Activated T-helper 17 cell treated with anti-CD3 and anti-CD28 coated beads, Interleukin-2, amount 50 U/mL, for 72 hours (primary cell): Measurements from ENCODE around the gene EFCAB6. TPM values are rescaled to one million over a fixed set of nuclear protein-coding genes. Genes with fewer than 3 reads are reported as not detected.

Experiments
- ATAC-seq: fragments of 150-1000 bp; cut with Tn5 transposase; replicated peaks from 2 replicates; pipeline ENCODE4 v1.10.0; 2021; ENCODE audit warnings: mild to moderate bottlenecking, moderate library complexity
- H3K27ac Mint-ChIP-seq: one replicate; pipeline ENCODE4 v1.8.0; 2022; ENCODE audit warnings: mixed read lengths
- H3K27me3 Mint-ChIP-seq: one replicate; pipeline ENCODE4 v1.8.0; 2022; ENCODE audit warnings: mixed read lengths
- H3K36me3 Mint-ChIP-seq: one replicate; pipeline ENCODE4 v1.8.0; 2022; ENCODE audit warnings: low read depth, mild to moderate bottlenecking, mixed read lengths
- H3K4me1 Mint-ChIP-seq: one replicate; pipeline ENCODE4 v1.8.0; 2022; ENCODE audit warnings: mixed read lengths
- H3K4me3 Mint-ChIP-seq: one replicate; pipeline ENCODE4 v1.8.0; 2022; ENCODE audit warnings: mild to moderate bottlenecking, mixed read lengths
- H3K9me3 Mint-ChIP-seq: one replicate; pipeline ENCODE4 v1.8.0; 2022; ENCODE audit warnings: mixed read lengths
- total RNA-seq, 2 donors: library from RNA; stranded (reverse); gene quantifications; one replicate each; pipeline ENCODE4 v1.2.3, GENCODE V29; 2022

The EFCAB6 gene
- total RNA-seq, 2 donors from 2014 or later, result 0.09 TPM; not detected in 1

DNA sequence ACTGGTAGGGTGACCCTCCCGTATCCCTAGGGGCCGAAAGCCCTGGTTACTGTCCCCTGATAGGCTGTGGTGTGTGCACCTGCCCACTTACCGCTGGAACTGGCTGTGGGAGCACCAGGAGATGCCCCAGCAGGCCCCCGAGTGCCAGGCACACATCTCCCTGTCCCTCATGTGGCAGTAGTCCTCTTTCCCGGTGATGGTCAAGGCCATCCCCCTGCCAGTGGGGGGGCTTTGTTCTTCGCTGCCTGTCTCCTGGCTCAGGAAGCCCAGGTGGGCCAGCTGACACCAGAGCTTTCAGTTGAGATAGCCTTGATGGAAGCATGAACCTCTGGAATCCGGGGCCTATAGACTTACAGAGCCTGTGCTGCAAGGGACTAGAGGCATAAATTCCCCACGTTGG lies 299.8 kb downstream of the EFCAB6 start:
- no peaks in the 10 kb centered on the region for H3K27me3 Mint-ChIP-seq
- H3K27ac Mint-ChIP-seq, result no peak overlapping the region
- H3K4me1 Mint-ChIP-seq, result no peaks in the 10 kb centered on the region
- ATAC-seq, result no peak
- no peaks in the 10 kb centered on the region for H3K36me3 Mint-ChIP-seq
- no peaks in the 10 kb centered on the region for H3K9me3 Mint-ChIP-seq
- H3K4me3 Mint-ChIP-seq, result no peak overlapping the region

DNA sequence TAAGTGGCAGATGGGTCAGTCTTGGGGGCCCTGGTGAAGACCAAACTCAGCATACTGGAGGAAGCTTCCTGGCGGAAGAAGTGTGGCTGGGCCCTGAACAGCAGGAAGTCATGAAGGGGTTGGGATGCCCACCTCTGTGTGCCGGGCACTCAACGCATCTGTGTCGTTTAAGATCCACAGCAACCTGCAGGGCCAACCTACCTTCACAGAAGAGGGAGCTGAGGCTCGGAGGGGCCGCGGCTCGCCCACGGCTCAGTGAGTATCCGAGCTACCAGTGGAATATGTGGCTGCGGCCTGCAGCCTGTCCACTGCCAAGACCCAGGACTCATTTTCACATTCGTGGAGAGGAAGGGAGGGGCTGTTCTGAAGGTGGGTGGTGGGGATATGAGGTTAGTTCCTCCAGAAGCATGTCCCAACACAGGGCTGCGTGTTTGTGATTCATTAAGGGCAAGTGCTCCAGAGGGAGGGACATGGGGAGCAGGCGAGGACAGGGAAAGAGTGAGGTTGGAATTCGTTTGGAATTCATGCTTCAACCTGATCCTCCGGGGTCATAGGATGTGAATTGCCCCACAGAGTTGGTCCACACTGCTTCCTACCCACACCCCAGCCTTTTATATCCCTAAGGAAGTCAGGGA lies 300.7 kb downstream of the EFCAB6 start:
- Mint-ChIP-seq H3K9me3 (no peaks in the 10 kb centered on the region), H3K27me3 (no peaks in the 10 kb centered on the region), H3K4me1 (no peaks in the 10 kb centered on the region)

DNA sequence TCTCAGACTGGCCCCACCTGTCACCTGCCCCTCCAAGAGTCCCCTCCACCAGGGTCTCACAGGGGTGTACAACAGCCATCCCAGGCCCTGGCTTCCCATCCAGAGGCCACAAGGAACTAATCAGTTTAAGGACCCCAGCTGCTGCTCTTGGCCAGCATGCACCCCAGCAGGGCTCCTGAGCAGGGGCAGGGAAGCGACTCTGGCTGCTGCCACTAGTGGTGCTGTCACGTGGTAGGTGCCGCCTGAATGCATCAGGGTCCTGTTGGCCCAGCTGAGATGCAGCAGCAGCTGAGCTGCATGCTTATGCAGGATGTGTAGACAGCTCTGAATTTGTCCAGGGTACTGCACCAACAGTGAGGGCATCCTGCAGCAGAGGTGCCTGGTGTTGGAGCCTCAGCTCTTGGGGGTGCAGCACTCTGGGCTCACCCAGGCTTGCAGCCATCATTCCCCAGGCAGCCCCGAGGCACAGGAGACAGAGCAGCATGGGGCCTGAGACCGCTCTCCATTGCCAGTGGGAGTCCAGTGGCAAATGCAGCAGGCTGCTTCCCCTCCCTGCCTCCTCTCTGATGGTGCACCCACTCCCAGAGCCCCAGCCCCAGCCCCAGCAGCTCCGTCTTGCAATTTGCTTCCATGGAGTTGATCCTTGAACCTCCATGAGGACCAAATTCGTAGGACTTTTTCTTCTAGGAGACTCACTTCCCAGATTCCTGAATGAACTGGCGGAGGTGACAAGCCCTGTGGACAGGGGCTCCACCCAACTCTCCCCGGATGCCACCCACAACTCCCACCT lies 301.6 kb downstream of the EFCAB6 start:
- no peak overlapping the region for H3K4me3 Mint-ChIP-seq
- no peaks in the 10 kb centered on the region for H3K27me3 Mint-ChIP-seq
- no peak for ATAC-seq
- no peak overlapping the region for H3K27ac Mint-ChIP-seq
- no peaks in the 10 kb centered on the region for H3K36me3 Mint-ChIP-seq
- no peaks in the 10 kb centered on the region for H3K4me1 Mint-ChIP-seq
- no peaks in the 10 kb centered on the region for H3K9me3 Mint-ChIP-seq

More for the DNA sequence above, 300.7 kb downstream of the EFCAB6 start:
- no peak for ATAC-seq
- no peak overlapping the region for H3K27ac Mint-ChIP-seq
- H3K4me3 Mint-ChIP-seq, result no peak overlapping the region
- no peaks in the 10 kb centered on the region for H3K36me3 Mint-ChIP-seq

DNA sequence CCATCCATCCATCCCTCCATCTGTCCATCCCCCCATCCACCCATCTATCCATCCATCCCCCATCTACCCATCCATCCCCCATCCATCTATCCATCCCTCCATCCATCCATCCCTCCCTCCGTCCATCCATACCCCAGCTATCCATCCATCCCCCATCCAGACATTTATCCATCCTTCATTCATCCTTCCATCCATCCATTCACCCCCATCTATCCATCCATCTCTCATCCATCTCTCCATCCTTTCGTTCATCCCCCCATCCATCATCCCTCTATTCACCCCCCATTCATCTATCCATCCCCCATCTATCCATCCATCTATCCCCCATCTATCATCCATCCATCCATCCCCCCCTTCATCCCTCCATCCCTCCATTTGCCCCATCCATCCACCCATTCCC lies 302.8 kb downstream of the EFCAB6 start:
- H3K9me3 Mint-ChIP-seq, result no peaks in the 10 kb centered on the region
- no peaks in the 10 kb centered on the region for H3K4me1 Mint-ChIP-seq
- no peaks in the 10 kb centered on the region for H3K36me3 Mint-ChIP-seq
- no peak overlapping the region for H3K27ac Mint-ChIP-seq
- ATAC-seq, result no peak
- no peak overlapping the region for H3K4me3 Mint-ChIP-seq
- H3K27me3 Mint-ChIP-seq, result no peaks in the 10 kb centered on the region

DNA sequence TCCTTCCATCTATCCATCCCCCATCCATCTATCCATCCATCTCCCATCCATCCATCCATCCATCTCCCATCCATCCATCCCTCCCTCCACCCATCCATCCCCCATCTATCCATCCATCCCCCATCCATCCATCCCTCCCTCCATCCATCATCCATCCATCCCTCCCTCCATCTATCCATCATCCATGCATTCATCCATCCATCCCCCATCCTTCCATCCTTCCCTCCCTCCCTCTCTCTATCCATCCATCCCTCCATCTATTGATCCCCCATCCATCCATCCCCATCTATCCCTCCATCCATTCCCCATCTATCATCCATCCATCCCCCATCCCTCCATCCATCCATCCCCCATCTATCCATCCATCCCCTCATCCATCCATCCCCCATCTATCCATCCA lies 303.6 kb downstream of the EFCAB6 start:
- H3K36me3 Mint-ChIP-seq, result no peaks in the 10 kb centered on the region
- H3K4me1 Mint-ChIP-seq, result no peaks in the 10 kb centered on the region
- no peak overlapping the region for H3K27ac Mint-ChIP-seq
- H3K9me3 Mint-ChIP-seq, result no peaks in the 10 kb centered on the region
- H3K4me3 Mint-ChIP-seq, result no peak overlapping the region
- no peaks in the 10 kb centered on the region for H3K27me3 Mint-ChIP-seq
- ATAC-seq, result no peak

DNA sequence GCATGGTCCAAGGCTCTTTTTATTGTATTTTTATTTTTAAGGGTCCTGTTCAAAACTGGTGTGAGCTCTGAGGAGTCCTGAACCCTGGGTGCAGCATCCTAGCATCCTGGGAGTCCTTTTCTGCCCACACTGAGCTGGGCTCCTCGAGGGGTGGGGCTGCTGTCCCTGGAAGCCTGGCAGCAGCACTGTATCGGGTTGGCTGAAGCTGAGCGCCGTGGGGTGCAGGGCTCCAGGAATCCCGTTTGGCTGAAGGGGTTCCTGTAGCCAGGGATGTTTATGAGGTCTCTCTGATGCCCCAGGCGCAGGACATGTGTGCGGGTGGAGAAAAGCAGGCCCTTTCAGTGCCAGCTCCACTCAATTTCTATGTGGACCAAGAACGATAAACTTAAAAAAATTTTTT lies 304.9 kb downstream of the EFCAB6 start:
- no peaks in the 10 kb centered on the region for H3K36me3 Mint-ChIP-seq
- no peaks in the 10 kb centered on the region for H3K27me3 Mint-ChIP-seq
- H3K9me3 Mint-ChIP-seq, result no peaks in the 10 kb centered on the region
- no peak overlapping the region for H3K4me3 Mint-ChIP-seq
- ATAC-seq, result no peak
- no peaks in the 10 kb centered on the region for H3K4me1 Mint-ChIP-seq
- no peak overlapping the region for H3K27ac Mint-ChIP-seq

DNA sequence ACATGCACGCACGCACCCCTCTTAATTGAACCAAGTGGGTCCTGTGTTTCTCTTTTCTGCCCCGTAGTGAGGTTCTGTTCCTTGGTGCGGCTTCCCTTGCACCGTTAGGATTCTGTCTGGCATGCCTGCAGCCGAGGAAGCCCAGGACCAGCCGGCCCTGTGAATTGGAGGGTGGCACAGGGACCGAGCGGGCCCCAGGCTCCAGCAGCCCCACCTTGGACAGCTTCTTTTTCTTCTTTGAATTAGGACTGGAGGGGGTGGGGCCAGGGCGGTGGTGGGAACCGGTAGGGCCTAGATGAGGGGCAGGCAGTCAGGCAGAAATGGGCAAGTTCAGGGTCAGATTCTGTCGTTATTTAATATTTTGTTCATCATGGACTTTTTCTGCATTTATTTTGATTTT lies 305.6 kb downstream of the EFCAB6 start:
- ATAC-seq, result no peak
- Mint-ChIP-seq H3K9me3 (no peaks in the 10 kb centered on the region), H3K4me3 (no peak overlapping the region), H3K27ac (no peak overlapping the region), H3K4me1 (no peaks in the 10 kb centered on the region), H3K27me3 (no peaks in the 10 kb centered on the region), H3K36me3 (no peaks in the 10 kb centered on the region)

DNA sequence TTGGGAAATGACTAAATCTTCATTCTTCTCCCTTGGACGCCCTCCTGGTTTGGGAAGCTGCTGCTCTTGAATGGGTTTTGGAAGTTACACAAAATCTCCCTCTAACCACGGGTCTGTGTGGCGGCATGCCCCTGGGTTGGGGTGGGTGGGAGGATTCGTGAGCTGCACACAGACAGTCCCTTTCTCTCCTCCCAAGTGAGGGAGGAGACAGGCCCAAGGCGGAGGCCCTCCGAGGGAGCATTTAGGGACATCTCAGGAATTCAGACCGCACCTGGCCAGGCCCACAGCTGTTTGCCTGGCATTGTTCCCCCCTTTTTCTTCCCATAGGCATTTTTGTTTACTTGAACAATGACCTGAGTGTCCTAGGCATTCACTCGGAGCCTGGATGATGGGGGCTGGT lies 306.2 kb downstream of the EFCAB6 start:
- H3K9me3 Mint-ChIP-seq, result no peaks in the 10 kb centered on the region
- no peak overlapping the region for H3K27ac Mint-ChIP-seq
- no peaks in the 10 kb centered on the region for H3K36me3 Mint-ChIP-seq
- H3K4me3 Mint-ChIP-seq, result no peak overlapping the region
- no peak for ATAC-seq
- H3K4me1 Mint-ChIP-seq, result no peaks in the 10 kb centered on the region
- no peaks in the 10 kb centered on the region for H3K27me3 Mint-ChIP-seq

DNA sequence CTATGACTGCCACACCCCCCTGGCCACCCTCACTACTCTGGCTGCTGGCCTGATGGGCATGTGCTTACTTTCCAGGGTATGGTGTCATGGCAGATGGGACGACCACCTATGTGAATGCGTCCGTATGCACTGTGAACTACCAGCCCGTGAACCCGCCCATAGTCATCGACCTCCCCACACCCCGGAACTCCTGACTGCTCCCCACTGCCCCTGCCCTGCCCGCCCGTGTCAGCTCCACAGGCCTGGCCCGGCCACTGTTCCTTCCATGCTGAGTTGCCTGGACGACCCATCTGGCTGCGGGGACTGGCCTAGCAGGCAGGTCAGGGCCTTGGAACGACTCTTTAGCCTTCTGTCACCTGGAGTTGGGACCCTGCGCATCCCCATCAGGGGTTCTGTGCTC lies 306.7 kb downstream of the EFCAB6 start:
- Mint-ChIP-seq H3K27me3 (no peaks in the 10 kb centered on the region), H3K4me3 (no peak overlapping the region), H3K9me3 (no peaks in the 10 kb centered on the region), H3K36me3 (no peaks in the 10 kb centered on the region), H3K27ac (no peak overlapping the region), H3K4me1 (no peaks in the 10 kb centered on the region)
- ATAC-seq, result no peak

DNA sequence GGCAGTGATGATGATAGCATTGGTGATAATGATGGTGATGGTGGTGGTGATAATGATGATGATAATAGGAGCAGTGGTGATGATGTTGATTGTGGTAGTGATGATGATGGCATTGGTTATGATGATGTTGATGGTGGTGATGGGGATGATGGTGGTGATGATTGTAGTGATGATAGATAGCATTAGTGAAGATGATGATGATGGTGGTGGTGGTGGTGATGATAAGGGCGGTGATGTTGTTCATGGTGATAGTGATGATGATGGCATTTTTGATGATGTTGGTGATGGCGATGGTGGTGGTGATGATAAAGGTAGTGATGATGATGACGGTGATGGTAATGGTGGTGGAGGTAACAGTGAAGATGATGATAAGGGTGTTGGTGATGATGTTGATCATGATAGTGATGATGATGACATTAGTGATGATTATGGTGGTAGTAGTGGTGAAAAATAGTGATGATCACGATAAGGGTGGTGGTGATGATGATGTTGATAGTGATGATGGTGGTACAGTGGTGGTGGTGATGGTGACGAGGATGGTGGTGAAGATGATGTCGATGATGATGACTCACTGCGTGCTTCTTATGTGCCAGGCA lies 307.3 kb downstream of the EFCAB6 start:
- no peaks in the 10 kb centered on the region for H3K27me3 Mint-ChIP-seq
- H3K4me1 Mint-ChIP-seq, result no peaks in the 10 kb centered on the region
- H3K36me3 Mint-ChIP-seq, result no peaks in the 10 kb centered on the region
- H3K4me3 Mint-ChIP-seq, result no peak overlapping the region
- H3K9me3 Mint-ChIP-seq, result no peaks in the 10 kb centered on the region
- no peak overlapping the region for H3K27ac Mint-ChIP-seq
- no peak for ATAC-seq

DNA sequence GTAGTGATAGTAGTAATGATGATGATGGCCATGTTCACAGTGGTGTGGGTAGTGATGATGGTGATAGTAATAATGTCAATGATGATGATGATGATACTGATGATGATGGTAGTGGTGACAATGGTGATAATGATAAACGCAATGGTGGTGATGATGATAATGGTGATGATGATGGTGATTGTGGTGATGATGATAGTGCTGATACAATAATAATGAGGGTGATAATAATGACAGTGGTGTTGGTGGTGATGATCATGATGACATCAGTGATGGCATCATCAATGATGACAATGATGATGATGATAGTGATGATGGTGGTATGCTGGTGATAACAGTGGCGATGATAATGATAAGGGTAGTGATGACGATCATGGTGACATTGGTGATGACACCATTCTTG lies 308.0 kb downstream of the EFCAB6 start:
- H3K4me1 Mint-ChIP-seq, result no peaks in the 10 kb centered on the region
- H3K9me3 Mint-ChIP-seq, result no peaks in the 10 kb centered on the region
- H3K36me3 Mint-ChIP-seq, result no peaks in the 10 kb centered on the region
- H3K4me3 Mint-ChIP-seq, result no peak overlapping the region
- H3K27me3 Mint-ChIP-seq, result no peaks in the 10 kb centered on the region
- H3K27ac Mint-ChIP-seq, result no peak overlapping the region
- ATAC-seq, result no peak

DNA sequence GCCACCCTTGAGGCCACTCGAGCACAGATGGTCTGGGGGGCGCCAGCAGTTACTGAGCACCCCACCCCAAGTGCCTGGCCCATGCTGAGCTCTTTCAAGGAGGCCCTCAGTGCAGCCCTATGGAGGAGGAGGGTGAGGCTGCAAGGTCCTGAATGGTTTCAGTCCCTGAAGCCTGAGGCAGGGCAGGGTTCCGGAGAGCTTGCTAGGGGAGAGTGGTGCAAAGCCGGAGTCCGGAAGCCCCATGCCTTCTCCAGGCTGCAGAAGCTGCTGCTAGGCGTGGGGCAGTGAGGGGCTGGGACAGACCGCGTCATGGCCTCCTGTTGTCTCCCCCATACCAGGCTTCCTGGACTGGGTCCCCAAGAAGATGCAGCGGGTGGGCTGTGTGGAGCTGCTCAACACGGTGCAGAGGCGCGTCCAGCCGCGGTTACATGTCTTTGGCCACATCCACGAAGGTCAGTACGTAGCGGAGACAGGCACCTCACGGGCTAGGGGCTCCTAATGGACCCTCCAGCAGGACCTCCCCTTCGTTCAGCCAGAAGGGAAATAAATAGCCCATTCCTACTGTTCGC lies 309.7 kb downstream of the EFCAB6 start:
- no peak for ATAC-seq
- H3K9me3 Mint-ChIP-seq, result no peaks in the 10 kb centered on the region
- H3K4me3 Mint-ChIP-seq, result no peak overlapping the region
- no peaks in the 10 kb centered on the region for H3K27me3 Mint-ChIP-seq
- H3K36me3 Mint-ChIP-seq, result no peaks in the 10 kb centered on the region
- no peak overlapping the region for H3K27ac Mint-ChIP-seq
- H3K4me1 Mint-ChIP-seq, result no peaks in the 10 kb centered on the region

DNA sequence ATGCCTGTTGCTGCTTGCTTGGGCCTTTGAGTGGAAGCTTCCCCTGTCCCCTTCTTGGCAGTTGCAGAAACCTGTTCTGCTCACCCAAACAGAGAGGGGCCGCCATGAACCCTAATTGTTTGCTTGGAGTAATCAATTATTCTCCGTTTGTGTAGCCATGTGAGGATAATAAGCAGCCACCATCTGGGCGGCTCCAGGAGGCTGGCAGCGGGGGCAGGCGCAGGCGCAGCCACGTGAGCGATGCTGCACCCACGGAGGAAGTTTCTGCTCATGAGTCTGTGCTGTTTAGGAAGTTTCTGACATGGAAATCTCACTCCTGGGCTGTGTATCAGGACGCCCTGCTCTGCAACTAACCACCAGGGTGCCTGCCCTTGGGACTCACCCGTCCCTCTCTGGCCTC lies 310.2 kb downstream of the EFCAB6 start:
- Mint-ChIP-seq H3K9me3 (no peaks in the 10 kb centered on the region), H3K36me3 (no peaks in the 10 kb centered on the region), H3K27me3 (no peaks in the 10 kb centered on the region), H3K4me3 (no peak overlapping the region), H3K4me1 (no peaks in the 10 kb centered on the region), H3K27ac (no peak overlapping the region)
- ATAC-seq, result no peak

DNA sequence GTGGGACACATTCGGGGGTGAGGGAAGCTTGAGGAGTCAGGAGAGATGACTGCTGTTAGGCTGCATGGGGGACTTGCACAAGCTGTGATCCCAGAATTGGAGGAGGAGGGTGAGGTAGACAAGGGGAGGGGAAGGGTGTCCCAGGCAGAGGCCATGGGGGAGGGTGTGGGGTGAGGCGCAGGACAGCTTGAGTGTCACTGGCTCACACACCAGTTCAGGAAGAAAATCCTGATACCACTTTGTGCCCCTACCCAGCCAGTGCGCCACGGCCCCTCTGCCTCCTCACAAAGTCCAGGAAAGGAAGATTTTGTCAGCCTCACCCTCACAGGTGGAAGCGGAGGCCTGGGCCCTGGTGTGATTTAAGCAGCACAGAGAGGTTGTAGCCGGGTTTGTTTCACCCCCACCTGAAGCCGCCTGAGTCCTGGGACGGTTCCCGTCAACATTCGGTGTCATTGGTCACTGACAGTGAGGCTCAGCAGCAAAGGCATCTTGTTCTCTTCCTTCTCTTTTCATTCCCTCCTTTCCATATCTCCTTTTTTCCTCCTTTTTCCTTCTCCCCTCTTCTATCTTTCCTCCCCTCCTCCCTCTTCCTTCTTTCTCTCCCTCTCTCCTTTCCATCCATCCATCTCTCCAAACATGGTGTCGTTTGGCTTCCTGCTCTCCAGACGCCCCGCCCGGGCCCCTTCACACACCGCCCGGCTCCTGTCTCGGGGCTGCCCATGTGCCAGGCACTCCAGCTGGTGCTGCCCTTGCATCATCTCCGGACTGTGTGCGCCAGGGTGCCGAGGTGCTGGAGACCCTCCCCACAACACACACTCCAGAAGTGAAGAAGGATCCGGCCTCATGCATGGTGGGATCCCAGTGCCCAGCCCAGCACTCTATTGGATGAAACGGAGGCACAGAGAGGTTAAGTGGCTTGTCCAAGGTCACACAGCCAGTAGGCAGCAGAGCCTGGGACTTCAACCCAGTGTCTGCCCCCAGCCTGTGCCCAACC lies 311.0 kb downstream of the EFCAB6 start:
- no peaks in the 10 kb centered on the region for H3K27me3 Mint-ChIP-seq
- no peaks in the 10 kb centered on the region for H3K36me3 Mint-ChIP-seq
- ATAC-seq, result no peak

More for the DNA sequence above, 311.0 kb downstream of the EFCAB6 start:
- Mint-ChIP-seq H3K9me3 (no peaks in the 10 kb centered on the region), H3K27ac (no peak overlapping the region), H3K4me3 (no peak overlapping the region), H3K4me1 (no peaks in the 10 kb centered on the region)
